ENCODE data around the gene PAPPA. TPM values are rescaled to one million over a fixed set of nuclear protein-coding genes. Genes with fewer than 3 reads are reported as not detected.

The PAPPA gene
- total RNA-seq, 1 donor from 2014 or later = 219 TPM

DNA sequence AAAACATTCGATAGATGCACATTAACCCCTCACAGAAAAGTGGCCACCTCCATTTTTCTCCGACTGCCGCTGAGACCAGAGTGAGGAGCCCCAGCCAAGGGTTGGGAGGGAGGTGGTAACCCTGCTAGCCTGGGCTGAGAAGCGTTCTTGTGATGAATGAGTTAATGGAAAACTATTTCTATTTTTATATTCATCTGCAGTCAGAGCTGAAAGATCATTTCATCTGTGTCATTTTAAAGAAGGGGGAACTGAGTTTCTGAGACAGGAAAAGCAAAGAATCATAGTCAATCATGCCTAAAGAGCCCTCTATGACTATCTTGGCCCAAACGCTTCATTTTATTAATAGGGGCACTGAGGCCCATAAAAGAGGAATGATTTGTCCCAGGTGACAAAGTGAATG, 229.5 kb downstream of the PAPPA start:
- TF ChIP-seq, protein P1, sequence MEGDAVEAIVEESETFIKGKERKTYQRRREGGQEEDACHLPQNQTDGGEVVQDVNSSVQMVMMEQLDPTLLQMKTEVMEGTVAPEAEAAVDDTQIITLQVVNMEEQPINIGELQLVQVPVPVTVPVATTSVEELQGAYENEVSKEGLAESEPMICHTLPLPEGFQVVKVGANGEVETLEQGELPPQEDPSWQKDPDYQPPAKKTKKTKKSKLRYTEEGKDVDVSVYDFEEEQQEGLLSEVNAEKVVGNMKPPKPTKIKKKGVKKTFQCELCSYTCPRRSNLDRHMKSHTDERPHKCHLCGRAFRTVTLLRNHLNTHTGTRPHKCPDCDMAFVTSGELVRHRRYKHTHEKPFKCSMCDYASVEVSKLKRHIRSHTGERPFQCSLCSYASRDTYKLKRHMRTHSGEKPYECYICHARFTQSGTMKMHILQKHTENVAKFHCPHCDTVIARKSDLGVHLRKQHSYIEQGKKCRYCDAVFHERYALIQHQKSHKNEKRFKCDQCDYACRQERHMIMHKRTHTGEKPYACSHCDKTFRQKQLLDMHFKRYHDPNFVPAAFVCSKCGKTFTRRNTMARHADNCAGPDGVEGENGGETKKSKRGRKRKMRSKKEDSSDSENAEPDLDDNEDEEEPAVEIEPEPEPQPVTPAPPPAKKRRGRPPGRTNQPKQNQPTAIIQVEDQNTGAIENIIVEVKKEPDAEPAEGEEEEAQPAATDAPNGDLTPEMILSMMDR (IDR thresholded peaks at IDR 0.05) = no peak
- Mint-ChIP-seq H3K36me3 (ENCODE audit: low read depth) (peaks cover 68% of the 10 kb centered on the region), H3K9me3 (ENCODE audit: low read depth) (no peaks in the 10 kb centered on the region), H3K27ac (ENCODE audit: unreplicated experiment) (peak overlapping the region; percentile 55), H3K4me1 (ENCODE audit: low read depth) (peaks cover 56% of the 10 kb centered on the region), H3K4me3 (ENCODE audit: unreplicated experiment) (no peak overlapping the region), H3K27me3 (ENCODE audit: low read depth) (no peaks in the 10 kb centered on the region)
- DNase-seq (ENCODE audit: low spot score) = no peak

DNA sequence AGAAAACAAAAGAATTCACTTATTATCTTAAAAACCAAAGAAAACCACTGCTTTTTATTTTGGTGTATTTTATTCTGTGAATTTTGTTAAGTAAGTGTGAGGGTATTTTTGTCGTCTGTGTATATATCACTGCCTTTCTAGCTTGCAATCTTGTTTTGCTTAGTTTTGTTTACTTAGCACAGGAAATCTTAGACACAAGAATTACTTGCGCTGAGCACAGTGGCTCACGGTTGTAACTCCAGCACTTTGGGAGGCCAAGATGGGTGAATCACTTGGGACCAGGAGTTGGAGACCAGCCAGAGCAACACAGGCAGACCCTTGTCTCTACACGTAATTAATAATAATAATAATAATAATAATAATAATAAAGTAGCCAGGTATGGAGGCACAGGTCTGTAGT, 230.3 kb downstream of the PAPPA start:
- Mint-ChIP-seq H3K27me3 (ENCODE audit: low read depth) (no peaks in the 10 kb centered on the region), H3K4me1 (ENCODE audit: low read depth) (peaks cover 59% of the 10 kb centered on the region), H3K9me3 (ENCODE audit: low read depth) (no peaks in the 10 kb centered on the region), H3K27ac (ENCODE audit: unreplicated experiment) (peak overlapping the region; percentile 6), H3K36me3 (ENCODE audit: low read depth) (peaks cover 68% of the 10 kb centered on the region), H3K4me3 (ENCODE audit: unreplicated experiment) (no peak overlapping the region)
- TF ChIP-seq, protein P1 (IDR thresholded peaks at IDR 0.05) = no peak
- no peak for DNase-seq (ENCODE audit: low spot score)

DNA sequence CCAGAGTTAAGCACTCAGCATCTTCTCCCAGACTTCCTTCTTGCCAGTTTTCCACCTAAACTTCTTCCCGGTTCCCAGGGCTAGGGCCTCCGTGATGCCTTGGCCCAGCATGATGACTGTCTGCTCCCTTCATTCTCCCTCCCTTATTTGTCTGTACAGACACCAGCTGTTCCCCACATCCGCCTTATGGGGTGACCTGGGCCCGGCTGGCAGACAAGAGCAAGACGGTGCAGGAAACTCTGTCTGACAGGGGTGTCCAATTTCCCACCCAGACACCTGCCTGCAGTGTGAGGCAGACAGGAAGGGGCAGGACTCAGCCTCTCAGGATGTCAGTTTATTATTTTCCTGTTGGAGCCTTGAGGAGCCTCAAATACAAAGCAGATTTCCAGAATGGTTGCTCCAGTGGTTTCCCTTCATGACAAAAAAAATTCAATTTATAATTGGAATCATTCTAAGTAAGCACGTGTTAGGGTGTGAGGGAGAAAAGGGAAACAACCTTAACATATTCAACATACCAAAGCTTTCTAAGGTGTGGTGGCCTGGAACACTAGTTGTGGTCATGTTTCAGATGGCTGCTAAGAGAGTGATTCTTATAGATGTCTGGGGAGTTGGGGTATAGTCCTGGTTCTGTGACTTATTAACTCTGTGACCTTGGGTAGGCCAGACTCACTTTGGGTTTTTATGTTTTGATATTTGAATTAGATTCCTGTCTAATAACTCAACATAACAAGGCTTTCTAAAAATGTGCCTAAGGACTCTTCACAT, 234.5 kb downstream of the PAPPA start:
- Mint-ChIP-seq H3K36me3 (ENCODE audit: low read depth) (peaks cover 59% of the 10 kb centered on the region), H3K27ac (ENCODE audit: unreplicated experiment) (peak overlapping the region; percentile 90), H3K4me1 (ENCODE audit: low read depth) (peaks cover 55% of the 10 kb centered on the region), H3K9me3 (ENCODE audit: low read depth) (no peaks in the 10 kb centered on the region), H3K4me3 (ENCODE audit: unreplicated experiment) (peak overlapping the region; percentile 12), H3K27me3 (ENCODE audit: low read depth) (no peaks in the 10 kb centered on the region)
- TF ChIP-seq, protein P1 (IDR thresholded peaks at IDR 0.05) = no peak
- no peak for DNase-seq (ENCODE audit: low spot score)

DNA sequence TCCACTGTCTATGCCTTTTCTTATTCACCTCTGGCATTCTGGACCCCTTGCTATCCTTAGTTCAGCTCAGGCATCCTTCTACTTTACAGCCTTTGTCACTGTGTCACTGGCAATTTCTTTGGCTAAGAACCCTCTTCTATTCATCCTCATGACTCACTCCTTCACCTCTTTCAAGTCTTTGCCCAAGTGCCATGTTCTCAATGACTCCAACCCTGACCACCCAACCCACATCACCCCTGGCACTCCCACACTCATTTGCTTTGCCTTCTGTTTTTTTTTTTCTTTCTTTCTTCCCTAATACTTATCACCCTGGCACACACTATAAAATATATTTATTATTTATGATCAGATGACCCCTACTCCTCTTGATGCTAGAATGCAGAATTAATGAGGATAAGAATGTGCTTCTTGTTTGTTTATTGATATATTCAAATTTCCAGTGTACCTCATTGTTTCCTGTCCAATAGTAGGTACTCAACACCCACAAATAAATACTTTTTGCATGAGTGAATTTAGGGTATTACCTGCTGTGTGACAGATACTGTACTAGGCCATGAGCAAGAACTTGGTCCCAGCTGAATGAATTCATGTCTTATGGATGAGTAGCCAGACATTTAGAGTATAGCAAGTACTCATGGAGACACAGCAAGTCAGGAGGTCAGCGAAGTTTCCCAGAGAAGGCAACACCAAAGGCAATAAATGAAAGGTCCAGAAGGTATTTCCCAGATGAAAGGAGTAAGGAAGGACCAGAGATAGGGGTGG, 236.1 kb downstream of the PAPPA start:
- Mint-ChIP-seq H3K9me3 (ENCODE audit: low read depth) (no peaks in the 10 kb centered on the region), H3K27me3 (ENCODE audit: low read depth) (no peaks in the 10 kb centered on the region), H3K27ac (ENCODE audit: unreplicated experiment) (peak overlapping the region; percentile 57), H3K36me3 (ENCODE audit: low read depth) (peaks cover 66% of the 10 kb centered on the region), H3K4me3 (ENCODE audit: unreplicated experiment) (no peak overlapping the region), H3K4me1 (ENCODE audit: low read depth) (peaks cover 52% of the 10 kb centered on the region)
- DNase-seq (ENCODE audit: low spot score) = no peak
- TF ChIP-seq, protein P1 (IDR thresholded peaks at IDR 0.05) = no peak
